EH (cell line): Measurements from ENCODE around the gene MYCBP2.
"Not testable (repeated sequence)": the region's sequence is repeated elsewhere in the genome, so short reads cannot be mapped to it uniquely, and the experiment has no call there.

ENCODE experiments used
- DNase-seq: peaks from one replicate; pipeline ENCODE4 v3.0.0-alpha.2; 2015; ENCODE audit warnings: low read depth

Gene MYCBP2, protein sequence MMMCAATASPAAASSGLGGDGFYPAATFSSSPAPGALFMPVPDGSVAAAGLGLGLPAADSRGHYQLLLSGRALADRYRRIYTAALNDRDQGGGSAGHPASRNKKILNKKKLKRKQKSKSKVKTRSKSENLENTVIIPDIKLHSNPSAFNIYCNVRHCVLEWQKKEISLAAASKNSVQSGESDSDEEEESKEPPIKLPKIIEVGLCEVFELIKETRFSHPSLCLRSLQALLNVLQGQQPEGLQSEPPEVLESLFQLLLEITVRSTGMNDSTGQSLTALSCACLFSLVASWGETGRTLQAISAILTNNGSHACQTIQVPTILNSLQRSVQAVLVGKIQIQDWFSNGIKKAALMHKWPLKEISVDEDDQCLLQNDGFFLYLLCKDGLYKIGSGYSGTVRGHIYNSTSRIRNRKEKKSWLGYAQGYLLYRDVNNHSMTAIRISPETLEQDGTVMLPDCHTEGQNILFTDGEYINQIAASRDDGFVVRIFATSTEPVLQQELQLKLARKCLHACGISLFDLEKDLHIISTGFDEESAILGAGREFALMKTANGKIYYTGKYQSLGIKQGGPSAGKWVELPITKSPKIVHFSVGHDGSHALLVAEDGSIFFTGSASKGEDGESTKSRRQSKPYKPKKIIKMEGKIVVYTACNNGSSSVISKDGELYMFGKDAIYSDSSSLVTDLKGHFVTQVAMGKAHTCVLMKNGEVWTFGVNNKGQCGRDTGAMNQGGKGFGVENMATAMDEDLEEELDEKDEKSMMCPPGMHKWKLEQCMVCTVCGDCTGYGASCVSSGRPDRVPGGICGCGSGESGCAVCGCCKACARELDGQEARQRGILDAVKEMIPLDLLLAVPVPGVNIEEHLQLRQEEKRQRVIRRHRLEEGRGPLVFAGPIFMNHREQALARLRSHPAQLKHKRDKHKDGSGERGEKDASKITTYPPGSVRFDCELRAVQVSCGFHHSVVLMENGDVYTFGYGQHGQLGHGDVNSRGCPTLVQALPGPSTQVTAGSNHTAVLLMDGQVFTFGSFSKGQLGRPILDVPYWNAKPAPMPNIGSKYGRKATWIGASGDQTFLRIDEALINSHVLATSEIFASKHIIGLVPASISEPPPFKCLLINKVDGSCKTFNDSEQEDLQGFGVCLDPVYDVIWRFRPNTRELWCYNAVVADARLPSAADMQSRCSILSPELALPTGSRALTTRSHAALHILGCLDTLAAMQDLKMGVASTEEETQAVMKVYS (N-terminal part only)

DNA sequence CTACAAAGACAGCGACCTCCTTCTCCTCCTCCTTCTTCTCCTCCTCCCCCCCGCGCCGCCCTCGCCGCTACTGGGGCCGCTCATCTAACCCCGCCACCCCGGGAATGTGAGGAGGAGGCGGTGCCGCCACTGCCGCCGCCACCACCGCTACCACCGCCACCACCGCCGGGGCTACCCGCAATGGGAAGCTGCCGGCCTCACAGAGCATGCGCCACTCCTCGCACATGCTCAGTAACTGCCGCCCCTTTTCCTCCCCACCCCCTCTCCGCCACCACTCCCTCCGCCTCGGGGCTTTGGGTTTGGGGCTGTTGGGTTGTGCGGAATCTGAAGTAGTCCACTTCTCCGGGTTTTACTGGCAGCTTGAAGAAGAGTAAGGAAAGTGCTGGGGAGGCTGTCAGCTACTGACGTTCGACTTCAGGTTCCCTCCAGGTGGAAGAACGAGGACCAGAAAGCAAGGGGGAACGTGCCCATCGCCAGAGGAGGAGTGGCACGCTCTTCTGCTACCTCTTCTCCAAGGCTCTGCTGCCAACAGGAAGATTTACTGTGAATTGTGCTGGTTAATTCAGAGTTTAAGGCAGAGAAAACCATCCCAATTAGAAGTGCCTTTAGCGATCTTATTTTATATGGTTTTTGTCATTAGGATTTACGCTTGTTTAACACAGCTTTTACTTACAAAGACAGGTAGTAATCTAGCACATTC is at the start of gene MYCBP2:
TSS of gene MYCBP2 (minus strand) at position 190 of the 700 bp plus-strand sequence. CDS start 319 bp downstream, outside the sequence.
- DNase-seq, result peak; percentile 98

- DNase-seq, result no peak
Observed at GRCh38 chr13:77375560-77376108, 48.7 kb upstream of the MYCBP2 start.

GRCh38 chr13:77374786-77375185 is 47.9 kb upstream of the MYCBP2 start:
- DNase-seq, result no peak

- DNase-seq, result no peak
Observed at GRCh38 chr13:77374339-77374738, 47.4 kb upstream of the MYCBP2 start.

- DNase-seq, result no peak
Observed at GRCh38 chr13:77373502-77373901, 46.6 kb upstream of the MYCBP2 start.

GRCh38 chr13:77372275-77372674 is 45.4 kb upstream of the MYCBP2 start:
- DNase-seq, result peak; percentile 61

GRCh38 chr13:77370888-77371287 is 44.0 kb upstream of the MYCBP2 start:
- no peak for DNase-seq

- DNase-seq, result no peak
Observed at GRCh38 chr13:77362166-77362565, 35.3 kb upstream of the MYCBP2 start.

DNA sequence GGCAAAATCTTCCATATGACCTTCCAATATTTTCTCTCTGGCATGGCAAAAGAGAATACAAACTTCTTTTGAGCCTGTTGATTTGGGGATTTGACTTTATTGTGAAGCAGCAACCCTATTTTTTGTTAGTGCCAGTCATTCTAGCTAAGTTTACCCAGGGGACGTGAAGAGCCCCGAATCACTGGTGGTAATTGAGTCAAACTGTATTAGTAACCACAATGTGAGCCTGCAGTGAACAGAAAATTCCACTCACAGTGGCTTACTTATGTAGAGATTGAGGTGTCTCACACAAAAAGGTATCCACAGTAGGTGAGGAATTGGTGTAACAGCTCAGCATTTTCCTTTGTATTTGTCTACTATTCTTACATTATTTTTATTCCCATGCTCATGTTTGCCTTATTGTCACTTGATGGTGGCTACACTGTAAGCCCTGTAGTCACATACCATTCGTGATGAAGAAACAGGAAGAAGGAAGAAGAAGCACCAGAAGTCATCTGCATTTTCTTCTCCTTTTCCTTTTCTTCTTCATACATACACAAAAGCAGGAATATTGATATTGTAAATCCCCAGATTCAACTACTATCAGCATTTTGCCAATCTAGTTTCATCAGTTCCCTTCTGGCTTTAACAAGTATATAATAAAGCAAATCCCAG is 33.3 kb upstream of the MYCBP2 start:
- no peak for DNase-seq

DNA sequence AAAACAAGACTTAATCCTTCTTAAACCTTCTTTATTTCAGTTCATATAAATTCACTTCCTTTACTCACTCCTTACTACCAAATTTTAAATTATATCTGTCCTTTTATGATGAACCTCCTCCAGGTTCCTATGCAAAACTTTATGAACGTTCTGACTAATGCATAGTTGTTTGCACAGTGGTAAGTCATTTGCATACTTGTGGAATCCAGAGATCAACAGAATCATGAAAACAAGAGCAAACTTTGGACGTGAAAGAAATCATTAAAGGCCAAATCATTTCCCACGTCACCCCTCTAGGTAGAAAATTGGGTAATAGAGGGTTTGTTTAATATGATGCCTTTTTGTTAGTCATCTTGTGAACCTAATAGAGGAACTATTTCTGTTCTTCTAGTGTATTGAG is 32.3 kb upstream of the MYCBP2 start:
- peak; percentile 15 for DNase-seq

DNA sequence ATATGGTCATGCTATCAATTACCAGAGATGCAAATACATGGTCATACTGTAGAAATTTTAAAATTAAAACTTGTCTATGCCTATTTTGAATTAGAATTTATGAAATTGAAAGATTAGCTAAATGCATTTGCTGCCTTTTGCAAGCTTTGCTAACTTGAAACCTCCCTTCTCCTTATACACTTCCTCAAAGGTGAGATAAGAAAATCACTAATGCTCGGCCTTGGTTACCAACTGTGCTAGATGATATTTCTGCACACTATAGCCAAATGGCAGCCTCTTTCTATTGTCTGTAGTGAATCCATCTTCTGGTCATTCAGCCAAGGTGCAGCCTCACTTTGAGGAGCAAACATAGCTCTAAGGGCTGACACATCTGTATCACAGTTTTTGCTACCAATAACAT is 31.1 kb upstream of the MYCBP2 start:
- no peak for DNase-seq

GRCh38 chr13:77356155-77356554 is 29.3 kb upstream of the MYCBP2 start:
- no peak for DNase-seq

DNA sequence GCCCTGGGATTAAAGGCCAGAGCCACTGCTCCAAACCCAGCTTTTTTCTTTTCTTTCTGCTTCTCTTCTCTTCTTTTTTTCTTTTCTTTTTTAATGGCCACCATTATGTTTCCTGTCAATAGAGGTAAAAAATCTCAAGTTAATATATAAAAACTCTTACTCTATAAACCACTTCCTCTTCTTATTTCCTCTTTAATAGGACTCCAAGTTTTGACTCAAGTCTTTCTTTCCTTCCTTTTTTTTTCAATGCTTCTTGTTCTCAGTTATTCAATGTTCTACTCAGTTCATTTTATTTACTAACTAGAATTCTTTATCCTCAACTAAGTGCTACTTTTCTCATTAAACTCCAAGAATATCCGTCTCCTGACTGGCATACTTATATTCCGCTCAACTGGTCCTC is 27.1 kb upstream of the MYCBP2 start:
- DNase-seq, result no peak

DNA sequence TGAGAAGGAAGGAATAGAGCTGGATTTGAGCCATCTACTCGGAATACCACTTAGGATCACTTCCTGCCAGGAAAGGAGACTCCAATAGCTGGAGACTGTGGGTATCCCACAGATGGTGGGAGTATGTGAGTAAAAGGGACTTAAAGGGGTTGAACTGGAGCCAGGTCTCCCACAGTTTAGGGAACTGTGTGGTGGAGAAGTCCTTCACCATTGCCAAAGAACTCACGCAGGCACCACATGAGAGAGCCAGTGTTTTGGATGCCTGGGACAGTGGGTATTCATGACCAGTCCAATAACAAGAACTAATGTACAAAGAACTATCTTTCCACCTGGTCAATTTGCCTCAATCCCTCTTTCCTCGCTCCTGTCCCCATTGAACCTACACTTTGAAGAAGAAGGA is 24.4 kb upstream of the MYCBP2 start:
- DNase-seq, result no peak

GRCh38 chr13:77350811-77351210 is 23.9 kb upstream of the MYCBP2 start:
- no peak for DNase-seq

GRCh38 chr13:77349365-77349764 is 22.5 kb upstream of the MYCBP2 start:
- no peak for DNase-seq

DNA sequence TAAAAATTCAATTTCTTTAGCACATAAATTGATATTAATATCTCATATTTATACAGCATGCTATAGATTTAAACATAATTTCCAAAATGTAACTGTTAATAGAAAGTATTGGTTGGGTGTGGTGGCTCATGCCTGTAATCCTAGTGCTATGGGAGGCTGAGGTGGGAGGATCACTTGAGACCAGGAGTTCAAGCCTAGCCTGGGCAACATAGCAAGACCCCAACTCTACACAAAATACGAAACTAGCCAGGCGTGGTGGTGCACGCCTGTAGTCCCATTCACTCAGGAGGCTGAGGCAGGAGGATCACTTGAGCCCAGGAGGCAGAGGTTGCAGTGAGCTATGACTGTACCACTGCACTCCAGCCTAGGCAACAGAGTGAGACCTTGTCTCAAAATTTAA is 20.5 kb upstream of the MYCBP2 start:
- DNase-seq, result not testable (repeated sequence)

GRCh38 chr13:77345150-77345780 is 18.4 kb upstream of the MYCBP2 start:
- DNase-seq, result no peak

GRCh38 chr13:77343841-77344240 is 16.9 kb upstream of the MYCBP2 start:
- no peak for DNase-seq

GRCh38 chr13:77339408-77339807 is 12.5 kb upstream of the MYCBP2 start:
- no peak for DNase-seq
